ENCODE measurements around the gene THSD7B.

- TF ChIP-seq GLIS3 (CRISPR knock-in tag; IDR thresholded peaks at IDR 0.05) (no peak), CSRNP3 (CRISPR knock-in tag; IDR thresholded peaks at IDR 0.05) (no peak), PATZ1 (CRISPR knock-in tag; IDR thresholded peaks at IDR 0.05; ENCODE audit: borderline replicate concordance) (no peak), CSDC2 (CRISPR knock-in tag; IDR thresholded peaks at IDR 0.05) (no peak), ZFP30 (CRISPR knock-in tag; IDR thresholded peaks at IDR 0.05) (no peak), RARB (CRISPR knock-in tag; IDR thresholded peaks at IDR 0.05) (no peak), TCF4 (CRISPR knock-in tag; IDR thresholded peaks at IDR 0.05; ENCODE audit: borderline replicate concordance) (no peak), POU6F1 (CRISPR knock-in tag; IDR thresholded peaks at IDR 0.05; ENCODE audit: borderline replicate concordance, low read depth) (no peak), TSHZ2 (CRISPR knock-in tag; IDR thresholded peaks at IDR 0.05) (no peak), PPARA (CRISPR knock-in tag; IDR thresholded peaks at IDR 0.05; ENCODE audit: borderline replicate concordance) (no peak), ESRRG (CRISPR knock-in tag; IDR thresholded peaks at IDR 0.05) (no peak), ZNF565 (CRISPR knock-in tag; conservative IDR thresholded peaks at IDR 0.05; ENCODE audit: low read depth) (no peak)
These were observed 824.8 kb downstream of the THSD7B start for GRCh38 chr2:137590102-137590501.

Data from SK-N-SH treated with all-trans-retinoic acid at 6 μM for 48 hours (cell line).